ENCODE measurements around the gene NPSR1.

The NPSR1 gene

DNA sequence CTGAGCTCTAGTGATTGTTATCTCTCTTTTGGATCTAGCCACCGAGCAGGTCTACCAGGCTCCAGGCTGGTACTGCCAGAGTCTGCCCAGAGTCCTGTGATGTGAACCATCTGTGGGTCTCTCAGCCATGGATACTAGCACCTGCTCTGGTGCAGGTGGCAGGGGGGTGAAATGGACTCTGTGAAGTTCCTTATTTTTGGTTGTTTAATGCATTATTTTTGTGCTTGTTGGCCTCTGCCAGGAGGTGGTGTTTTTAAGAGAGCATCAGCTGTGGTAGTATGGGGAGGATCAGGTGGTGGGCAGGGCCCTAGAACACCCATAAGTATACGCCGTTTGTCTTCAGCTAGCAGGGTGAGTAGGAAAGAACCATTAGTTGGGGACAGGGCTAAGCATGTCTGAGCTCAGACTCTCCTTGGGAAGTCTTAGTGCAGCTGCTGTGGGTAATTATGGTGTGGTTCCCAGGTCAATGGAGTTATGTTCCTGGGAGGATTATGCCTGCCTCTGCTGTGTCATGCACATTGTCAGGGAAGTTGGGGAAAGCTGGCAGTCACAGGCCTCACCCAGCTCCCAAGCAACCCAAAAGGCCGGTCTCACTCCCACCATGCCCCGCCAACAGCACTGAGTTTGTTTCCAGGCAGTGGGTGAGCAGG lies 81.8 kb downstream of the NPSR1 start:
- Histone ChIP-seq H3K36me3 (ENCODE audit: low read depth) (no peaks in the 10 kb centered on the region), H3K27me3 (ENCODE audit: insufficient read depth, poor library complexity, severe bottlenecking) (no peaks in the 10 kb centered on the region), H3K9me3 (ENCODE audit: severe bottlenecking) (no peaks in the 10 kb centered on the region), H3K27ac (ENCODE audit: poor library complexity, severe bottlenecking) (no peak overlapping the region), H3K4me3 (ENCODE audit: severe bottlenecking) (no peak overlapping the region), H3K4me1 (ENCODE audit: insufficient read depth, poor library complexity, severe bottlenecking) (no peaks in the 10 kb centered on the region)
- ATAC-seq (ENCODE audit: low read depth): no peak
- DNase-seq (ENCODE audit: low spot score): no peak
- TF ChIP-seq, protein P1, sequence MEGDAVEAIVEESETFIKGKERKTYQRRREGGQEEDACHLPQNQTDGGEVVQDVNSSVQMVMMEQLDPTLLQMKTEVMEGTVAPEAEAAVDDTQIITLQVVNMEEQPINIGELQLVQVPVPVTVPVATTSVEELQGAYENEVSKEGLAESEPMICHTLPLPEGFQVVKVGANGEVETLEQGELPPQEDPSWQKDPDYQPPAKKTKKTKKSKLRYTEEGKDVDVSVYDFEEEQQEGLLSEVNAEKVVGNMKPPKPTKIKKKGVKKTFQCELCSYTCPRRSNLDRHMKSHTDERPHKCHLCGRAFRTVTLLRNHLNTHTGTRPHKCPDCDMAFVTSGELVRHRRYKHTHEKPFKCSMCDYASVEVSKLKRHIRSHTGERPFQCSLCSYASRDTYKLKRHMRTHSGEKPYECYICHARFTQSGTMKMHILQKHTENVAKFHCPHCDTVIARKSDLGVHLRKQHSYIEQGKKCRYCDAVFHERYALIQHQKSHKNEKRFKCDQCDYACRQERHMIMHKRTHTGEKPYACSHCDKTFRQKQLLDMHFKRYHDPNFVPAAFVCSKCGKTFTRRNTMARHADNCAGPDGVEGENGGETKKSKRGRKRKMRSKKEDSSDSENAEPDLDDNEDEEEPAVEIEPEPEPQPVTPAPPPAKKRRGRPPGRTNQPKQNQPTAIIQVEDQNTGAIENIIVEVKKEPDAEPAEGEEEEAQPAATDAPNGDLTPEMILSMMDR (IDR thresholded peaks at IDR 0.05; ENCODE audit: poor library complexity, severe bottlenecking): no peak

DNA sequence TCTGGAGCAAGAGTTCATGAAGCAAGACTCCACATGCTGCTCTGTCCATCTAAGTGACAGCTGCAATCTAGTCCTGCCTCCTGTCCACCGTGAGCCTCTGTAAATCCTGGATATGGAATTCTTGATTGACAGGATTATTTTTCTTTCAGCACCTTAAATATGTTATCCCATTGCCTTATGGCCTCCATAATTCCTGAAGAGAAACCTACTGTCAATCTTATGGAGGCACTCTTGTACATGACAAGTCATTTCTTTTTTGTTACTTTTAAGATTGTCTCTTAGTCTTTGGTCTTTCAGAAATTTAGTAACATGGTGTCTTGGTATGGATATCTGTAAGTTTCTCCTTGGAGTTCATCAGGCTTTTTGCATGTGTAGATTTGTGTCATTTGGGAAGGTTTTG lies 82.8 kb downstream of the NPSR1 start:
- H3K4me1 ChIP-seq (ENCODE audit: insufficient read depth, poor library complexity, severe bottlenecking): no peaks in the 10 kb centered on the region
- no peak overlapping the region for H3K27ac ChIP-seq (ENCODE audit: poor library complexity, severe bottlenecking)
- no peaks in the 10 kb centered on the region for H3K27me3 ChIP-seq (ENCODE audit: insufficient read depth, poor library complexity, severe bottlenecking)
- ATAC-seq (ENCODE audit: low read depth) (no peak), DNase-seq (ENCODE audit: low spot score) (no peak)
- H3K9me3 ChIP-seq (ENCODE audit: severe bottlenecking): no peaks in the 10 kb centered on the region
- no peak overlapping the region for H3K4me3 ChIP-seq (ENCODE audit: severe bottlenecking)
- TF ChIP-seq, protein P1 (IDR thresholded peaks at IDR 0.05; ENCODE audit: poor library complexity, severe bottlenecking): no peak
- no peaks in the 10 kb centered on the region for H3K36me3 ChIP-seq (ENCODE audit: low read depth)

DNA sequence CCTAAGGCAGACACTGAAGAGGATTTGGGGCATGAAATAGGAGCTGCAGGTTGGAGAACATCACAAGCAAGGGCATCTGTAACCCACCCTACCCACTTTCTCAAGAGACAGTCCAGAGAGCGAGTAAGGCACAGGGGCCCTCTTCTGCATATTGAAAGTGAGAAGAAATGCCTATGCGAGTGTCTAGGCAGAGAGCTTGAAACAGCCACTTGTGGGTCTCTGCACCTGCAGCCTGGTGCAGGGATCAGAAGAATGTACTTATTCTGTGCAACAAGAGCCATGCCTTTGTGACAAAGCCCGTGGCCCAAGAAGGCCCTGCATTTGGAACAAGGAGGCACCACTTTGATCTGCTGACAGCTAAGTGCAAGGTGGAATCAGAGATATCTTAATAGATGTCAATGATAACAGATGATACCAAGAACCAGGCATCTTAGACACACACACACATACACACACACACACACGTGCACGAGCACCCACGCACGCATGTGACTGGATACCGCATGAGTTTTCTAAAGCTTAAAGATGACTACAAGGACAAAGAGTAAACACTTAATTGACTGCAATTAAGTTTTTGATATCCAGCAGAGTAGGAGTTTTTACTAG lies 89.3 kb downstream of the NPSR1 start:
- Histone ChIP-seq H3K36me3 (ENCODE audit: low read depth) (no peaks in the 10 kb centered on the region), H3K4me1 (ENCODE audit: insufficient read depth, poor library complexity, severe bottlenecking) (no peaks in the 10 kb centered on the region), H3K27ac (ENCODE audit: poor library complexity, severe bottlenecking) (no peak overlapping the region), H3K4me3 (ENCODE audit: severe bottlenecking) (no peak overlapping the region), H3K27me3 (ENCODE audit: insufficient read depth, poor library complexity, severe bottlenecking) (no peaks in the 10 kb centered on the region), H3K9me3 (ENCODE audit: severe bottlenecking) (no peaks in the 10 kb centered on the region)
- TF ChIP-seq, protein P1 (IDR thresholded peaks at IDR 0.05; ENCODE audit: poor library complexity, severe bottlenecking): no peak
- no peak for DNase-seq (ENCODE audit: low spot score)
- ATAC-seq (ENCODE audit: low read depth): no peak

DNA sequence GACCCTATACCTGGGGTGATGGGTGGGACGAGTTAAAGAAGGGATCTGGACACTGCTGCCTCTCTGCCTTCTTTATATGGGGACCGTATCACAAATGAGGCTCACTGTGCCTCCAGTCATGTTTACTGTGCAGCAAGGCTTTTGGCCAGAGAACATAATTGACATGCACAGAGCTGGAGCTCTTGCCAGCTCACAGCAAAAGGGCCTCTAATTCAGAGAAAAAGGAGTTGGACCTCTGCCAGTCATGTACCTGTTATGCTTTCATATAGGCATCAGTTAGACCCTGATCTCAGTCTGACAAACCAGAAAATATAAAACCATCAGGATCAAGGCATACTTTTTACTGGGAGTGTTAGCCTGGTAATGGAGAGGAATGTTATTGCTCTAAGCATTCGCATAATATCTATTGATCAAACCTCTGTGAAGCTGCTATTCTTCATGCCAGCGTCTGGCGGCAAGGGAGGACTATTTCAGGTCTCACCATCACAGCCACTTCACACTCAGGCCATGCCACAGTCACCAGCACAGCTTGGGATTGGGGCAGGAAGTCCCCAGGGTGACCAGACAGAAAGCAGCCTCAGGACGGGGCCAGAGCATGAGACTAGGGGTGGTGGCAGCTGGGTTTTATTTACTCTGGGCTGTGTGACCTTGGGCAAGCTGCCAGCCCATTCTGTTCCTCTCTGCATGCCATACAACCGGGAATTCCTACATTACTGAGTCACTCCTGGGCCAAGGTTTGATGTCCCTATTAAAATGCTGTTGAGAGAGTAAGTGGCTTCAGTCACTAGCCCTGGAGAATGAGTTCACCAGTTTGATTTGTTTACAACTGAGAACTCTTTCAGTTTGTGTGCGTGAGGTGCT lies 90.1 kb downstream of the NPSR1 start:
- no peak for DNase-seq (ENCODE audit: low spot score)

More for the DNA sequence above, 90.1 kb downstream of the NPSR1 start:
- Histone ChIP-seq H3K4me3 (ENCODE audit: severe bottlenecking) (no peak overlapping the region), H3K27me3 (ENCODE audit: insufficient read depth, poor library complexity, severe bottlenecking) (no peaks in the 10 kb centered on the region), H3K9me3 (ENCODE audit: severe bottlenecking) (no peaks in the 10 kb centered on the region), H3K27ac (ENCODE audit: poor library complexity, severe bottlenecking) (no peak overlapping the region), H3K36me3 (ENCODE audit: low read depth) (no peaks in the 10 kb centered on the region), H3K4me1 (ENCODE audit: insufficient read depth, poor library complexity, severe bottlenecking) (no peaks in the 10 kb centered on the region)
- peak; percentile 76 for ATAC-seq (ENCODE audit: low read depth)
- TF ChIP-seq, protein P1 (IDR thresholded peaks at IDR 0.05; ENCODE audit: poor library complexity, severe bottlenecking): no peak
